Hepatocyte (in vitro differentiated cells): ENCODE data around the gene LSAMP.

Source experiments
- CTCF ChIP-seq: fragments of 200-600 bp; sonication (generic); IDR thresholded peaks from 2 replicates; pipeline ENCODE4 v1.5.1; 2016; ENCODE audit warnings: antibody characterized with exemption, mild to moderate bottlenecking; ENCODE audit not compliant: poor library complexity
- EZH2 ChIP-seq: fragments of 200-600 bp; sonication (generic); IDR thresholded peaks from 2 replicates; pipeline ENCODE4 v1.6.1; 2016; ENCODE audit warnings: antibody characterized with exemption, mild to moderate bottlenecking, borderline replicate concordance
- EZH2phosphoT487 ChIP-seq: fragments of 200-600 bp; sonication (generic); IDR thresholded peaks from one replicate; pipeline ENCODE4 v1.6.1; 2018; ENCODE audit warnings: antibody characterized with exemption, mild to moderate bottlenecking, low read depth, moderate library complexity; ENCODE audit not compliant: unreplicated experiment, severe bottlenecking

GRCh38 chr3:115827495-115827894 is 617.8 kb downstream of the LSAMP start:
- no peak for TF ChIP-seq EZH2
- TF ChIP-seq CTCF, result no peak
- no peak for TF ChIP-seq EZH2phosphoT487
